GM21717 (cell line): ENCODE measurements around the gene STK24.

Experiments
- ATAC-seq: cut with Tn5 transposase; IDR thresholded peaks from one replicate; pipeline ENCODE4 v1.9.1; 2021; ENCODE audit warnings: mild to moderate bottlenecking, moderate library complexity; ENCODE audit not compliant: unreplicated experiment

The STK24 gene

GRCh38 chr13:98535501-98536354, 41.2 kb downstream of the STK24 start:
- no peak for ATAC-seq

GRCh38 chr13:98534821-98535220, 42.1 kb downstream of the STK24 start:
- ATAC-seq, result no peak

GRCh38 chr13:98533912-98534311, 43.0 kb downstream of the STK24 start:
- ATAC-seq, result no peak

GRCh38 chr13:98532254-98532653, 44.7 kb downstream of the STK24 start:
- ATAC-seq, result no peak

- no peak for ATAC-seq
Observed at GRCh38 chr13:98530217-98530616, 46.7 kb downstream of the STK24 start.

- no peak for ATAC-seq
Observed at GRCh38 chr13:98529171-98529570, 47.7 kb downstream of the STK24 start.

GRCh38 chr13:98528663-98529064, 48.2 kb downstream of the STK24 start:
- no peak for ATAC-seq

- ATAC-seq, result no peak
Observed at GRCh38 chr13:98527526-98527925, 49.4 kb downstream of the STK24 start.

- peak; percentile 28 for ATAC-seq
Observed at GRCh38 chr13:98526182-98526512, 50.8 kb downstream of the STK24 start.

GRCh38 chr13:98525456-98526181, 51.3 kb downstream of the STK24 start:
- peak; percentile 32 for ATAC-seq

- no peak for ATAC-seq
Observed at GRCh38 chr13:98524793-98525192, 52.1 kb downstream of the STK24 start.

GRCh38 chr13:98524391-98524790, 52.5 kb downstream of the STK24 start:
- no peak for ATAC-seq

- peak; percentile 44 for ATAC-seq
Observed at GRCh38 chr13:98523455-98524102, 53.3 kb downstream of the STK24 start.

- no peak for ATAC-seq
Observed at GRCh38 chr13:98522371-98522770, 54.5 kb downstream of the STK24 start.

- ATAC-seq, result no peak
Observed at GRCh38 chr13:98521461-98522247, 55.3 kb downstream of the STK24 start.

- ATAC-seq, result no peak
Observed at GRCh38 chr13:98520674-98521449, 56.0 kb downstream of the STK24 start.

GRCh38 chr13:98519976-98520375, 56.9 kb downstream of the STK24 start:
- no peak for ATAC-seq

- ATAC-seq, result no peak
Observed at GRCh38 chr13:98517576-98518310, 59.2 kb downstream of the STK24 start.

GRCh38 chr13:98515818-98516465, 61.0 kb downstream of the STK24 start:
- no peak for ATAC-seq
